HG02588 (cell line): ENCODE measurements around the gene NRG2.

Source experiments
- ATAC-seq: cut with Tn5 transposase; IDR thresholded peaks from one replicate; pipeline ENCODE4 v1.9.1; 2021; ENCODE audit warnings: mild to moderate bottlenecking, moderate library complexity; ENCODE audit not compliant: unreplicated experiment

NRG2 gene

DNA sequence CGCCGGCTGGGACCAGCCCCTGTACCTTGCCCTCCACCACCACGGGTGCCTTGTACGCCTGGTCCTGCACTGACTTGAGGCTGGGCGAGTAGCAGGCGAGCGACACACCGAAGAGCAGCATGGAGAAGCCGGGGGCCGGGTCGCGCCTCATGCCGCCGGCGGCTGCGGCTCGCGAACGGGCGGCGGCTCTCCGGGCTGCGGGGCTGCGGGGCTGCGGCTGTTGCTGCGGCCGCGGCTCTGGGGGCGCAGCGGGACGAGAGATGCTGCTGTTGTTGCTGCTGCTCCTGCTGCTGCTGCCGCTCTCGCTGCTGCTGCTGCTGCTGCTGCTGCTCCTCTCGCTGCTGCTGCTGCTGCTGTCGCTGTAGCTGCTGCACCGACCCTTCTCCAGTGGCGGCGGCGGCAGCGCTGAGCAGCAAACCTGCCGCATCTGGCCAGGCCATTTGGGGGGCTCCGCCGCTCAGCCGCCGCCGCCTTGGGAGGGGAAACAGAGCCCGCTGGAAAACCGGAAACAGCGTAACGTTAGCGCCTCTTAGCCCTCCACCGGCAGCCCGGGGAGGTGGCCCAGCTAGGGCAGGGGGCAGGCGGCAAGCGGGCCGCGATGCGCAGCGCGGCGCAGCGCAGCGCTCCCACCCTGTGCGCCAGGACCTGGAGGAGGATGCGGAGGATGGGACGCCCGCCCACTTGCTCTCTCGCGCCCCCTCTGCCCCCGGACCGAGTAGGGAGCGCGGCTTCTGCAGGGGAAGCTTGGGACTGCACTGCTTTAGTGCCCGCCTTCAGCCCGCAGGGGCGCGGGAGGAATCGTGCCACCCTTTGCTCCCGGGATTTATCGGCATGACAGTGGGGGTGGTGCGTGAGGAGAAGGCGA is at the start of gene NRG2:
NRG2 (minus strand) TSS at position 657 of the 865 bp plus-strand sequence.
- peak; percentile 45 for ATAC-seq

DNA sequence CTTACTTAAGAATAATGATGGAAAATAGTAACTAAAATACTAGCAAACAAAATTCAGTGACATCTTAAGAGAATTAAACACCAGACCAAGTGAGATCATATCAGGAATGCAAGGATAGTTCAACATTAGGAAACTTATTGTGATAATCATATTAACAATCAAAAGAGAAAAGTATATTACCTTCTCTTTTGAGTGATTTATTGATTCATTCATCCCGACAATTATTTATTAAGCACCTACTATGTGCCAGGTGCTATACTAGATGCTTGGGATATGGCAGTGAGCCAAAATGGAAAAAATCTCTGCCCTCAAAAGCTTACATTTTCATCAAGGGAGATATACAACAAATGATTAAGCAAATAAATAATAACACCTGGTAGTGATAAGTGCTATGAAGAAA is 47.2 kb upstream of the NRG2 start:
- ATAC-seq: no peak

DNA sequence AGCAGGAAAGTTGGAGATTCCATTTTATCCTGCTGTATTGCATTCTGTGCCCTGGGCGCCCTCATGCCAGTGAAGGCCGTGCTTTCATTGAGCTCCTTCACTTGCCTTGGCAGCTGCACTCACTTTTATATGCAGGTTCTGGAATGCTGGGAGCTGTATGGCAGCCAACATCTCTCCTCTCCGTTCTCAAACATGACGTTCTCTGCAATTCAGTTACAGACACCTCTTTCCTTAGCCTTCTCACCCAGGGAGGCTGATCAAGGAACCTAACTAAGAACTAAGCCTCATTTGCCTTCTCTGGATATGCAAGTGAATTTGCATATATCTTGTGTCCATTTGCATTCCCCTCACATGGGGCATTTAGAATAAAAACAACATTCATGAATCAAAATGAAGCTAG is 41.4 kb upstream of the NRG2 start:
- ATAC-seq: no peak

DNA sequence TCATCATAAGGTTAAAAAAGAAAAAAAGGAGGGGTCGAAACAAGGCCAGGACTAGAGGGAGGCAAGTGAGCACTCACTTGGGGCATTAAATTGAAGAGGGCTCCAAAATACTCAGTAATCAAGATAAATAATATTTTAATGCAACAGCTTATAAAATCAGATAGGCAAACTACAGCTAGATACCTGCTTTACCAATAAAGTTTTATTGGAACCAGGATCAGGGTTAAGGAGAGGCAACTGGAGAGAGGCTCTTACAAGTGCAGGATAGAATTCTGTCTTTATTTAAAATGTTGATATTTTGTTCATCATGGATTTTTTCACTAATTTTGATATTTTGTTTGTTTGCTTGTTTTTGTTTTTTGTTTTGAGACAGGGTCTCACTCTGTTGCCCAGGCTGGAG is 40.6 kb upstream of the NRG2 start:
- ATAC-seq: no peak

DNA sequence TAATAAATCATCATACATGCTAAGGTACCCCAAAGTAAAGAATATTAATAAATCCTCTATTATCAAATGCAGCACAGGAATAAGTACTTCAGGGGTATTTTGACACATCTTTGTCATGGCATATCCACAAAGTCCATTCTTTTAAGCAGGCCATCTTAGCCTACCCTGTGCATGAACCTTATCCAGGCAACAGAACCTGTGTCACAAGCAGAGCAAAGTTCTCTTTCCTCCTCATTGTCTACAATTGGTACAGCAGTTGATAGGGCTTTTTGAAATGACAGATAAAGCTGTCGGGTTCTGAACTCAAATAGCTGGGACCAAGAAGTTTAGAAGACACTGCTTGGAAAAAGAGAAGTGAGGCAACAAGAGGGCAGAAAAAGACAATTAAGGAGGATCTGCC is 40.0 kb upstream of the NRG2 start:
- ATAC-seq: no peak

DNA sequence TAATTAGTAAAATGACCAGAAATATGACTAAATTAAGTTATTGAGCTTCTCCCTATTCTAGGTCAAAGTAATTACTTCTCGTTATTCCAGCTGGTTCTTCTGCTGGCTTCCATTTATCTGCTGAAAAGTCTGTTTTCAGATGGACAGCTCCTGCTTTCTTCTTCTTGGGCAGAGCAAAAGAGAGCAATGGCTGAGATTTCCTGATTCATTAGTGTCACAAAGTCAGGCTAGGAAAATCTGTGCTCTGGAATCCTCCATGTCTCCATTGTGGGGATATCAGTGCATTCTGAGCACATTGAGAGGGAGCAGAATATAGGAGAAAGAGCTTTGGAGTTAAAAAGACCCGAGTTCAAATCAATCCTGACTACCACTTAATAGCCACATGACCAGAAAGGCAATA is 33.7 kb upstream of the NRG2 start:
- no peak for ATAC-seq

DNA sequence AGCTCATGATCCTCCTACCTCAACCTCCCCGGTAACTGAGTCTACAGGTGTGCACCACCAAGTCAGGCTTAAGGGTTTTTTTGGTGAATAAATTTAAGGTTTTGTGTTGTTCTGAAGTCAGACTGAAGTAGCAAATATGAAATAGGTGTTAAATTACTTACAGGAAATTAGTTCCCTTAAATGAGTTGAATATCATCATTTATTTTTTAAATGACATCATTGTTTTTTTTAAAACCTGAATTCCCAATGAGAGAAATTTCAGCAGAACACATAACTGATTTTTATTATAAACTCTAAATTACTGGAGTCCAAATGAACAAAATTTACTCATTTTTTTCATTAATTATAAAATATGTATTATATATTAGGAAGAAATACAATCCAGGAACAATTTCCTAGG is 33.0 kb upstream of the NRG2 start:
- ATAC-seq: no peak

DNA sequence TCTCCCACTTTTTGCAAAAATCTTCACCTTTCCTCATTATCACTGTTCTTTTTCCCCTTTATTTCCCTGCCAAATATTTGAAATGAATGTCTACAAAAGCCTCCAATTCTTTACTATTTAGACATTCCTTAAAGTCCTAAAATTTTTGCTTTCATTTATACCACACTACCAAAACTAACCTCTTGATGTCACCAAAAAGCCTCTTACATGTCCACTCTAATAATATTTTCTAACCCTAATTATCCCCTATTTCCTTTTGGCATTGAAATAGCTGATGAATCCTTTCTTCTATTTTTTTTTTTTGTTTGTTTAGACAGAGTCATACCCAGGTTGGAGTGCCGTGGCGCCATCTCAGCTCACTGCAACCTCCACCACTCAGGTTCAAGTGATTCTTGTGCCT is 32.3 kb upstream of the NRG2 start:
- ATAC-seq: no peak

DNA sequence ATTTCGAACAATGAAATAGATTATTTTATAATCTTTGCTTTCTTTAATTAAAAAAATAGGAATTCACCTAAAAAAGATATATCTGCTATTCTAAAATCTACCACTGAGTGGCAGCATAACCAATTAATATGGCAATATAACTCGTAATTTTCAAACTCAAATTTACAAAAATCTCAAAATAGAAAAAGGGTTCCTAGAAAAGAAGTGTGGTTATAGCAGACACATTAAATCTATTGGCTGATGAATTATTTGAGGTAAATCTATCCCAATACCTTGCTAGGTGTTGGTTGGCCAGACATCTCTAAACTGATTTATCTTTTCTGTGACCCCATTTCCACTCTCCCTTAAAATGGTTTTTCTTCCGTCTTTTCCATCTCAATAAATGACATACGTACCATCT is 30.2 kb upstream of the NRG2 start:
- no peak for ATAC-seq

DNA sequence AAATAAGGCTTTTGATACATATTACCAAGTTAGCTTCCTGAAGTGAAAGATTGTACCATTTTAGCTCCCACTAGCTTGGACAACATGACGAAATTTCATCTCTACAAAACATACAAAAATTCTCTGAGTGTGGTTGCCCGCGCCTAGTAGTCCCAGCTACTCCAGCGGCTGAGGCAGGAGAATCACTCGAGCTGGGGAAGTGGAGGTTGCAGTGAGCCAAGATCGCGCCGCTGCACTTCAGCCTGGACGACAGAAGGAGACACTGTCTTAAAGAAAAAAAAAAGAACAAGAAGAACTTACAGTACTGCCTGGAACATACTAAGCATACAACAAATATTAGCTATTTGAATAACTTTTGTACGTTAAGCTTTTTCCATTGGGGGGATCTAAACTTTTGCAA is 29.7 kb upstream of the NRG2 start:
- no peak for ATAC-seq

DNA sequence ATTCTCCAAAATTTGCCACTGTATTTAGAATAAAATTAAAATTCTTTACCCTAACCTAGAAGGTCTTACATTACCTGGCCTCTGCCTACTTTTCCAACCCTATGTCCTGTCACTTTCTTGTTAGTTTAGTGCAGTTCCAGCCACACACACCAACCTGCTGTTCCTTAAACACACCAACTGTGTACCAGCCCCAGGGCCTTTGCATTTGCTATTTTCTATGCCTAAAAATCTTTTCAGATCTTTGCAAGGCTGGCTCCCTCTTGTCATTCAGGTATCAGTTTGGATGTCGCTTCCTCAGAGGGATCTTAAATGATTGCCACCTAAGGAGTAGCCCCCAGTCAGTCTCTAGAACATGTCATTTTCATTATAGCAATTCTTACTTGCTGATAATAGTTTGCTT is 17.7 kb upstream of the NRG2 start:
- no peak for ATAC-seq

DNA sequence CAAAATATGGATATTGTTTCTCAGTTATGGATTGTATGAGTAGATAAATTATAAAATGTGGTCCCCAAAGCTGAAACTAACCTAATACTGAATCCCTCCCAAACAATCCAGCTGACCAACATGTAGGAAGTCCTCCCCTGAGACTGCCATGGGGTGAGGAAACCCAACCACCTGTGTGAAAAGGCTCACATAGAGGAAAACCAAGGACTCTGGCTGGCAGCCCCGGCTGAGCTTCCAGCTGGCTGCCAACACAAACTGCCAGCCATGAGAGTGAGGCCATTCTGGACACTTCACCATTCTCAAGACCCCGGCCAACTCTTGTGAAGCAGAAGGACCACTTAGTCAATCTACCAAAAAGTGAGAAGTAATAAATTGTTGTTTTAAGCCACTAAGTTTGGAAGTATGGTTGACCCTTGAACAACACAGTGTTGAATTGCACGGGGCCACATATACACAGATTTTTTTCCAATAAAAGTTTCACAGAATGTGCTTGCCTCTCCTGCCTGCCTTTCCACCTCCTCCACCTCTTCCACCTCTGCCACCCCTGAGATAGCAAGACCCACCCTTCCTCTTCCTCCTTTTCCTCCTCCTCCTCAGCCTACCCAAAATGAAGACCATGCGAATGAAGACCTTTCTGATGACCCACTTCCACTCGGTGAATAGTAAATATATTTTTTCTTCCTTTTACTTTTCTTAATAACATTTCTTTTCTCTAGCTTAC is 15.3 kb upstream of the NRG2 start:
- no peak for ATAC-seq

DNA sequence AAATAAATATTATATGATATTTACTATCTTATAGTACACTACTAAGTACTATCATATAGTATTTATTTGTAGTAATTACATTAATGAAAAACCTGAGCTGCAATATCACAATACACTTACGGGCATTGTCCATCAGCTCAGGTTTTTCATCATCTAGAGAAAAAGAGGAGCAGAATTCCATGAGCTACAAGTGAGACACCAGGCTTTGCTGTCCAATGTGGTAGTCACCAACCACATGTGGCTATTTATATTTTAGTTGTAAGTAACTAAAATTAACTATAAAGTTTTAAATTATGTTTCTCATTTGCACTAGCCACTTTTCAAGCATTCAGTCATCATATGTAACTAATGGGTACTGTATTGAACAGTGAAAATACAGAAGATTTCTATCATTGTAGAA is 13.8 kb upstream of the NRG2 start:
- no peak for ATAC-seq

DNA sequence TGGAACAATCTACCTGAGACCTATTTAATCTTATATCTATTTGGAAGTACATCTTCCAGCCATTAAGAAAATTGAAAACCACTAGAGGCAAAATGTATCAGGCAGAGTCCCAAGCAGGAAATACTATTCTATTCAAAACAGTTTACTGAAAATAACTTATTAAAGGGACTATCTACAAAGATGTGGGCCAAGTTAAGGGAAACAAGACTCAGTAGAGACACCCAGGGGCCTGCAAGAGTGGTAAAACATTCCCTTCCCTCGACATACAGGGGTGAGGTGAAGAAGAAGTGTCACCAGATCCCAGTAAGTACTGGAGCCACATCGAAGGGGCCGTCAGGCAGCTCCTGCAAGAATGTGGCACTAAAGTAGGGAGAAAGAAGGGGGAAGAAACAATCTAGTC is 12.1 kb upstream of the NRG2 start:
- ATAC-seq: no peak

DNA sequence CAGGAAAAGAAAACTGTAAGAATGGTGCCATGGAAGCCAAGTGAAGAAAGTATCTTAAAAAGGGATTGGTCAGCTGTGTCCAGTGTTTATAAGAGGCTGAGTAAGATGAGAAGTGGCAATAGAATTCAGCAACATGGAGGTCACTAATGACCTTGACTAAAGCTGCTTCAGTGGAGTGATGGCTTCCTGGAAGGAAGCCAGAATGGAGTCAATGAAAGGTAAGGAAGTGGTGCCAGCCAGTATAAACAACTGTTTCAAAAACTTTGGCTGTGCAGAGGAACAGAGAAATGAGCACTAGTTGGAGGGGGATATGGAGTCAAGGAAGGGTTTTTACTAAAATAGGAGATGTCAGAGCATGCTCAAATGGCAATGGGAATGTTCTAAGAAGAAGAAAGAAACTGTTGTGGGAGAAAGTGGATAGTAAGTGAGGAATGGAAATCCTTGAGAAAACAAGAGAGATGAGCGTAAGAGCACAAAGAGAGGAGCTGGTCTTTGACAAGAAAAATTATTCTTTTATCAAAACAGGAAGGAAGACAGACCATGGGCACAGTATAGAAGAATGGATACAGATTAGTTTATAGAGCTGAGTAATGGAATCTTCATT is 11.1 kb upstream of the NRG2 start:
- ATAC-seq: no peak

DNA sequence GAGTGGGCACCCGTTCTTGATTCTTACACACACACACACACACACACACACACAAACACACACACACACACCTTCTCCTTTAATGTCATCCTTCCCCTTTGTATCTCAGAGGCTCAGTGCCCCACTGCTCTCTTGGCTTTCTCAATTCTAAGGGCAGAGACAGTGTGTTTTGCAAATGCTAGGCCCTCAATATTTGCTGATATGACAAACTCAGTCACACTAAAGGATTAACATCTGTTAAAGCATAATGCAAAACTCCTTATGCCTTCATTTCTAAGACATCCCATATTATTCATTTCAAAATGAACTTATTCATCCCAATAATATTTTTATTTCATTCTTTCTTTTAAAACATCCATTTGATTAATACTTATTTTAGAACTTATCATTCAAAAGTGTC is 8.9 kb upstream of the NRG2 start:
- ATAC-seq: no peak

DNA sequence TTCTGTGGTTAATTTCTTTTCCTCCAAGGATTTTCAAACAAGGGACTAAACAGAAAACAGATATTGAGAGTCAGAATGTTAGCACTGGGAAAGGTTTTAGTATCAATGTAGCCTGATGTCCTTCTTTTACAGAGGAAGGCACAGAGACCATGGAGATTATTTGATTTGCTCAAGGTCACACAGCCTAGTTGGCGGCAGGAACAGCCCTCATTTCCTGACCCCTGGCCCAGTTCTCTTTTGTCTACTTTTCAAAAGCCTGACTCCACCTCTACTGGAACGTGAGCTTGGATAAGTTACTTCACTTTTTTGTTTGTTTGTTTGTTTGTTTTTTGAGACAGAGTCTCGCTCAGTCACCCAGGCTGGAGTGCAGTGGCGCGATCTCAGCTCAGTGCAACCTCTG is 6.6 kb upstream of the NRG2 start:
- ATAC-seq: no peak

DNA sequence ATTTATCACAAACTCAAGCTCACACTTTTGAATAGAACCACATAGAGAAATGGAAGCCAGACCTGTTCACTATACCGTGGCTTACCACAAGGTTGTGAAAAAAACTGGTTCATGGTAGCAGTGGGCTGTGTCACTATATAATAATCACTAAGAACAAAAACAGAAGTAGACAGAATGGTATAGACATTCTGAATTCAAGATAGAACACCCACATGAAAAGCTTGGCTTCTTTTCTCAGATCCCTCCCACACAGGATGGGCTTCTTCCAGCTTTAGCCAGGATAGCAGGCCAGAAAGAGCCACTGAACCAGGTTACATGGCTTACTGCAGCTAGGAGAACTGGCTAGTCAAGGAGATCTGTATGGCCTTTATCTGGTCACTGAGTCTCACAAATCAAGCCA is 6.1 kb upstream of the NRG2 start:
- no peak for ATAC-seq

DNA sequence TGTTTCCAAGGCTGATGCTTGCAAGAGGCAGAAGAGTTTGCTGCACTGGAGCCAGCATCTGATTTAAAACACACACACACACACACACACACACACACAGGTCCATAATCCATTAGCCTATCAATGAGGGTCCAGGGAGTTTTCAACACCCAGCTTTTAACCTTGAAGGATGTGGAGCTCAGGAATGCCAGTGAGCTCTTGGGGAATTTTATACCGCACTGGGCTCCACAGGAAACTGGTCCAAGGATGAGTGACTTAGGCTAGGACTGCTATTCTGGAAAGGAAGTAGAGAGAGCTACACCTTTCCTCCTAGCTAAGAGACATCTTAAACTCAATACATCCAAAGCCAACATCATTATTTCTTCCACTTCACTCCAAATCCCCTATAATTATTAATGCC is 942 bp upstream of the NRG2 start:
- no peak for ATAC-seq

DNA sequence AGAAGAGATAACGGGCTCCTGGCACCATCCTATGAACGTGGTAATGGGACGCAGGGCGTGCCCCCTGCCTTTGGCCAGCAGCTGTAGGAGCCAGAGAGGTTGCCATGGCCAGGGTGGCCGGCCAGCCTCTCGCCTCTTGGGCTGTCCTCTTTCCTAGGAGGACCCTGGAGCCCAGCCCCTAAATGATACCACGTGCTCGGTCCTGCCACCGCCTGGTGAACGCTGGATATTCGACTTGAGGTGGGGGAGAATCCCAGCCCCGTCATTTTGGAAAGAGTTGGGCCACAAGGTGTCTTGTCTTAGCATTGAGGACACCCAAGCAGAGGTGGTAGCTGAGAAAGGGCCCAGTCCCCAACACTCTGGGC is 391 bp upstream of the NRG2 start:
- peak; percentile 22 for ATAC-seq

DNA sequence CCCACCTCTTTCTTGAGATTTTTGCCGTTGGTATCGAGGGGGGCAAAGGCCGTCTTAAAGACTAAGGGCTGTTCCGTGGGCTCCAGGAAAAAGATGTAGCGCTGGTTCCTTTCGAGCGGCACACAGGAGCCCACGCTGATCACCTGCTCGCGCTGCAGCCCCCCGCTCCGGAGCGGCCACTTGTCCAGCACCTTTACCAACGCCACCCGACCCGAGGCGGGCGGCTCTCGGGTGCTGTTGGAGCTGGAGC is 781 bp downstream of the NRG2 start:
- no peak for ATAC-seq
